Keratinocyte (primary cell): Measurements from ENCODE around the gene GPR146. TPM values are rescaled to one million over a fixed set of nuclear protein-coding genes. Genes with fewer than 3 reads are reported as not detected.

Experiments
- DNase-seq: peaks from one replicate; pipeline ENCODE4 v3.0.0-alpha.2; 2011; ENCODE audit warnings: low read depth, missing footprints, low spot score
- FAIRE-seq: peaks from 2 replicates; lab custom pipeline; 2011; peaks lifted over from hg19 to GRCh38; lab: Jason Lieb, UNC
- H2AFZ ChIP-seq: 2 replicates; pipeline ENCODE4 v1.6.0; 2012; ENCODE audit warnings: low read length, control low read depth, inconsistent platforms; ENCODE audit not compliant: control insufficient read depth
- H3K27ac ChIP-seq: 2 replicates; pipeline ENCODE4 v1.5.1; 2011; ENCODE audit warnings: low read length; ENCODE audit not compliant: control insufficient read depth, insufficient read depth
- H3K27me3 ChIP-seq: 3 replicates; pipeline ENCODE4 v1.6.0; 2011; ENCODE audit warnings: low read length; ENCODE audit not compliant: control insufficient read depth, insufficient read depth; ENCODE audit errors: extremely low read depth
- H3K36me3 ChIP-seq, 2 experiments: 2 replicates in 1 of 2; 3 replicates in 1 of 2; pipeline ENCODE4 v1.5.1; 2011; ENCODE audit warnings: low read length in 2 of 2, mild to moderate bottlenecking in 1 of 2; ENCODE audit not compliant: control insufficient read depth in 2 of 2, insufficient read depth in 2 of 2; ENCODE audit errors: extremely low read depth in 1 of 2
- H3K4me1 ChIP-seq: 3 replicates; pipeline ENCODE4 v1.5.1; 2011; ENCODE audit warnings: low read length; ENCODE audit not compliant: control insufficient read depth, insufficient read depth; ENCODE audit errors: extremely low read depth
- H3K4me2 ChIP-seq: 3 replicates; pipeline ENCODE4 v1.6.0; 2011; ENCODE audit warnings: low read depth, low read length; ENCODE audit not compliant: control insufficient read depth, insufficient read depth; ENCODE audit errors: extremely low read depth
- H3K4me3 ChIP-seq, 3 experiments: fragments of 200-600 bp in 1 of 3; sonication (generic) in 1 of 3; 2 replicates in 2 of 3; 3 replicates in 1 of 3; pipeline ENCODE4 v1.5.1; 2011 to 2016; ENCODE audit warnings: low read length in 3 of 3, mild to moderate bottlenecking in 3 of 3, control low read depth in 2 of 3, inconsistent platforms in 1 of 3, low read depth in 1 of 3, mixed read lengths in 1 of 3, mixed run types in 1 of 3, moderate library complexity in 1 of 3; ENCODE audit not compliant: control insufficient read depth in 2 of 3, insufficient read depth in 2 of 3; ENCODE audit errors: extremely low read depth in 1 of 3
- H3K79me2 ChIP-seq: 2 replicates; pipeline ENCODE4 v1.6.0; 2012; ENCODE audit warnings: low read length; ENCODE audit not compliant: control insufficient read depth, insufficient read depth
- H3K9ac ChIP-seq: 3 replicates; pipeline ENCODE4 v1.6.0; 2011; ENCODE audit warnings: low read length; ENCODE audit not compliant: control insufficient read depth, insufficient read depth; ENCODE audit errors: extremely low read depth
- H3K9me1 ChIP-seq: 3 replicates; pipeline ENCODE4 v1.6.0; 2011; ENCODE audit warnings: low read length; ENCODE audit not compliant: control insufficient read depth, insufficient read depth; ENCODE audit errors: extremely low read depth
- H3K9me3 ChIP-seq: 2 replicates; pipeline ENCODE4 v1.5.1; 2012; ENCODE audit warnings: low read depth, low read length; ENCODE audit not compliant: control insufficient read depth
- H4K20me1 ChIP-seq: 3 replicates; pipeline ENCODE4 v1.6.0; 2011; ENCODE audit warnings: low read length; ENCODE audit not compliant: control insufficient read depth, insufficient read depth; ENCODE audit errors: extremely low read depth
- CTCF ChIP-seq, 3 experiments: IDR thresholded peaks in 1 of 3; conservative IDR thresholded peaks in 1 of 3; optimal IDR thresholded peaks in 1 of 3; 2 replicates in 2 of 3; 3 replicates in 1 of 3; pipeline versions ENCODE3 to v1.5.1; 2011; ENCODE audit warnings: low read length in 3 of 3, mild to moderate bottlenecking in 3 of 3, moderate library complexity in 2 of 3, control low read depth in 1 of 3, inconsistent platforms in 1 of 3; ENCODE audit not compliant: insufficient read depth in 2 of 3; ENCODE audit errors: extremely low read depth in 1 of 3
- EZH2 ChIP-seq: IDR thresholded peaks from one replicate; pipeline ENCODE4 v1.6.1; 2012; ENCODE audit warnings: inconsistent platforms, mild to moderate bottlenecking, low read length, moderate library complexity
- dilution Hi-C: fragments of 300-500 bp; cut with MboI; formaldehyde crosslinking; loops from one replicate; pipeline ENCODE4 v1.7.0; 2020; ENCODE audit warnings: low sequenced_read_pairs; ENCODE audit not compliant: extremely low pct_ligation_motif_present
- polyA plus RNA-seq, 5 experiments: library from polyadenylated mRNA; depleted of rRNA in 3 of 5; stranded (reverse) in 3 of 5; stranded (forward) in 1 of 5; unstranded in 1 of 5; fragments of >200 nt; gene quantifications; 1 replicate in 1 of 5; 2 replicates in 3 of 5; 3 replicates in 1 of 5; pipeline versions ENCODE4 v1.2.1 to v1.2.3, GENCODE V29; 2011 to 2012; ENCODE audit warnings: missing spikeins in 2 of 5, low read depth in 1 of 5, low replicate concordance in 1 of 5

GPR146 gene
- polyA plus RNA-seq, 1 donor (not counting 4 experiments of a cell fraction or from before 2014, with no cell fraction given), result 0.13 TPM

- Histone ChIP-seq H3K9ac (no peak overlapping the region), H4K20me1 (peaks cover 4% of the 10 kb centered on the region), H3K4me2 (no peak overlapping the region), H2AFZ (no peak overlapping the region), H3K9me3 (peaks cover 5% of the 10 kb centered on the region), H3K9me1 (no peaks in the 10 kb centered on the region), H3K79me2 (peaks cover 11% of the 10 kb centered on the region), H3K27me3 (no peaks in the 10 kb centered on the region), H3K4me1 (peaks cover 6% of the 10 kb centered on the region), H3K4me3 (no peak overlapping the region), H3K36me3 (peaks cover 0 to 2% of the 10 kb centered on the region in 2 experiments), H3K27ac (no peak overlapping the region)
- FAIRE-seq (no peak), DNase-seq (no peak)
- no peak for TF ChIP-seq CTCF (optimal IDR thresholded peaks at IDR 0.05 in 1 of 3, IDR thresholded peaks at IDR 0.05 in 1 of 3, conservative IDR thresholded peaks at IDR 0.05 in 1 of 3; ENCODE audit: extremely low read depth in 1 of 3, insufficient read depth in 2 of 3, low read length in 3 of 3)
- TF ChIP-seq EZH2, result no peak
- dilution Hi-C loops, result no loop called here
Observed at GRCh38 chr7:1070544-1071011, 26.2 kb downstream of the GPR146 start.

DNA sequence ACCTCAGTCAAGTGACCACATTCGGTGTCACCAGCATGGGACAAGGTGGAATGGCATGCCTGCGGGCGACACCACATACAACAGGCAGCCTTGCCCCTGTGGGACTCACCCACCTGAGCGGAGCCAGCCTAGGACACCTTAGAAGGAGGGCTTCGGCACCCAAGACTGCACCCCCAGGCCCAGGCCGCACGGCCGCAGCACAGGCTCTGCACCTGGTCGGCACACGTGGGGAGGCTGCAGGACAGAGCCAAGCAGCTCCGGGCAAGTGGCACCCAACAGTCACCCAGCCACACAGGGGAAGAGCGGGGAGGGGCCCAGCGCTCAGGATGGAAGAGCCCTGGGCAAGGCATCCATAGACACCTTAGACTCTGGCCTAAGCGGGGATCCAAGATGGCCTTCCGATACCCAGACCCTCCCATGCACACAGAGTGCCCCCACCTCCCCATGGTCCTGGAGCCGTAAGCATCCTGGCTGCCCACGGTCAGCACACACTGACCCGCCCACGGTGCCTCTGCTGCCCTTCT, 27.4 kb downstream of the GPR146 start:
- Histone ChIP-seq H3K4me2 (no peak overlapping the region), H3K79me2 (peaks cover 11% of the 10 kb centered on the region), H3K9ac (no peak overlapping the region), H3K9me3 (peaks cover 5% of the 10 kb centered on the region), H3K27me3 (no peaks in the 10 kb centered on the region), H3K9me1 (peaks cover 5% of the 10 kb centered on the region), H2AFZ (no peak overlapping the region), H3K4me3 (no peak overlapping the region), H4K20me1 (peaks cover 11% of the 10 kb centered on the region), H3K4me1 (peaks cover 12% of the 10 kb centered on the region), H3K36me3 (peaks cover 0 to 2% of the 10 kb centered on the region in 2 experiments), H3K27ac (no peak overlapping the region)
- FAIRE-seq (no peak), DNase-seq (no peak)
- TF ChIP-seq EZH2, result no peak
- TF ChIP-seq CTCF (optimal IDR thresholded peaks at IDR 0.05 in 1 of 3, IDR thresholded peaks at IDR 0.05 in 1 of 3, conservative IDR thresholded peaks at IDR 0.05 in 1 of 3; ENCODE audit: extremely low read depth in 1 of 3, insufficient read depth in 2 of 3, low read length in 3 of 3), result no peak
- dilution Hi-C loops, result no loop called here
